Activated CD8-positive, alpha-beta memory T cell treated with anti-CD3 and anti-CD28 coated beads, Interleukin-2, amount 50 U/mL, for 1 hour (primary cell): Measurements from ENCODE around the gene MYO18B.
"Not testable (repeated sequence)": the region's sequence is repeated elsewhere in the genome, so short reads cannot be mapped to it uniquely, and the experiment has no call there.

Source experiments
- DNase-seq: peaks from one replicate; pipeline ENCODE4 v3.0.0-alpha.2; 2020; ENCODE audit errors: extremely low read depth

Gene MYO18B

GRCh38 chr22:25984911-25985310 lies 242.9 kb downstream of the MYO18B start:
- not testable (repeated sequence) for DNase-seq

DNA sequence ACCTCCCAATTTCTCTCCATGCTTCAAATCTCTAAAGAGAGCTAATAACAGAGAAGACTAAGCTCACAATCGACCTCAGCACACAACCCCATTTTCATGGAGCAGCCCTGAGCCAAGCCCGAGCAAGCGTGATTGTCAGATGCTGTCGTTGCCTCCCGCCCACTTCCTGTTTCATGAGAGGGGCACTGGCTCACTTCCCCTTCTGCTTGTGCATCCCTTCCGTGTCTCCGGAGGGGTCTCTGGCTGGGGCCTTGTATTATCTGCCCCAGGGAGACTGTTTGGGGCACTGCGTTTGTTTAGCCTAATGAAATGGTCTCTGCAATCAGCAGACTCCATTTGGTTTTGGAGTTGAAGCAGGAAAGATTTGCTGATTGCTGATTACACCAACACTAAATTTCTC lies 246.0 kb downstream of the MYO18B start:
- DNase-seq = no peak

DNA sequence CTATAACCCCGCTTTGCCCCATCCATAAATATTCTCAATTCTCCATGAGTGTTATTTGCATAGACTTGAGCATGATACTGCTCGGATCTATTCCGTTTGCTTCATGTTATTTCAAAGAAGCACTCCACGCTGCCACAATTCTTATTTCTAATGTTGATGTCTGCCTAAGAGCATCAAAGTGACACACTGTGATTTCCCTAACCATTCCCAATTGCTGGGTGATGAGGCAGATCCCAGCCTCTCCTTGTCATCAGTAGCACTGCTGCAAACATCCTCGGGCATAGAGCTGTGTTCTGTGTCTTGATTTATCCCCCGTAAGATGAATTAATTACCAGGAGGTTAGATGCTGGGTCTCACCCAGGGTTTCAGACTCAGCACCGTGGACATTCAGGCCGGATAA lies 249.0 kb downstream of the MYO18B start:
- no peak for DNase-seq

- no peak for DNase-seq
Observed at GRCh38 chr22:25992331-25992730, 250.3 kb downstream of the MYO18B start.

- no peak for DNase-seq
Observed at GRCh38 chr22:25996669-25997068, 254.7 kb downstream of the MYO18B start.

GRCh38 chr22:25997886-25998775 lies 256.1 kb downstream of the MYO18B start:
- no peak for DNase-seq

- DNase-seq = no peak
Observed at GRCh38 chr22:26002456-26002855, 260.5 kb downstream of the MYO18B start.

GRCh38 chr22:26004477-26004876 lies 262.5 kb downstream of the MYO18B start:
- no peak for DNase-seq

DNA sequence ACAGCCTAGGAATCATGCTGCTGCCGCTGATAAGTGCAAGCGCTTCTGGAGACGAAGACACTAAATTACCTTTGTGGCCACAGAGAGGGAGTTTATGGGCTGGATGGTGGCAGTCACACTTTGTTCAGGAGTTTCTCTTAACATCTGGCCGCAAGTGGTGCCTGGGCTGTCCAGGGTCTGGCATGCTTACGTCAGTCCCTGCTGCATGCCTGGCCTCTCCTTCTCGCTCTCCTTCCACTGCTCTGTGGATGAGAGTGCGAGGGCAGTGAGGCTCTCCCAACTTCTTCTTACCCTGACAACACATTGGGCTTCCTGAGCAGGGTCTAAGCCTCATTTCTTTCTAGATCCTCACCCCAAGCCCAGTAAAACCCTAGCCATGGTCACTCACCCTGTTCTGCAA lies 266.6 kb downstream of the MYO18B start:
- DNase-seq = no peak

GRCh38 chr22:26016916-26017315 lies 274.9 kb downstream of the MYO18B start:
- DNase-seq = no peak

DNA sequence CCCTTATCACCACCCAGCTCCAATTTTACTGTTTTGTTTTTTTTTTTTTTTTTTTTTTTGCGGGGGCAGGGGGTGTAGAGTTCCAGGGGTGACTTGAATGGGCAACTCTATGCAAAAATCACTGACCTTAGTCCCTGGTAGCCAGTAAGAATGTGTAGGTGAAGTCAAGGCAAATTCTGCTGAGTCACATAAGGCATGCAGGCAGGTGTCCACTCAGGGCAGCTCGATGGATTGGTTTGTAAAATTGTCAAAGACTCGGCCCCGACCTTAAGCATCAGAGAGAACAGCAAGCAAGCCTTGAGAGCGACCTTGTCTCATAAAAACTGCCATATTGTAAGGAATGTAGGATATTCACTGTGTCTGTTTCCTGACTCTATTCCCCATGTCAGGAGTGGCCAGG lies 275.9 kb downstream of the MYO18B start:
- no peak for DNase-seq

GRCh38 chr22:26019596-26019995 lies 277.6 kb downstream of the MYO18B start:
- DNase-seq = no peak

DNA sequence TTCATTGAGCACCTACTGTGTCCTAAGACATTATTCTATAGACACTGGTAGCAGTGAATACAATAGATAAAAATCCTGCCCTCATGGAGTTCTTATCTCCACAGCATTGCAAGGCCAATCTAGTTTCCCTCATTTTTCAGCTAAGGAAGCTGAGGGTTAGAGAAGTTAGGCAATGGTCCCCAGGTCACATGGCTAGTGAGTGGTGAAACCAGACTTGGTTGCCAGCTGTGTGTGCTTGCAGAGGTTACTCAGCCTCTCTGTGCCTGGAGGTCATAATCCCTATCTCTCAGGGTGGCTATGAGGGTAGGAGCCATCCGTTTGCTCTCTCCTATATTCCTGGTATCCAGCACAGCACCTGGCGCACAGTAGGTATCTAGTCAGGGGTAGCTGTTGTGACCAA lies 279.5 kb downstream of the MYO18B start:
- no peak for DNase-seq

DNA sequence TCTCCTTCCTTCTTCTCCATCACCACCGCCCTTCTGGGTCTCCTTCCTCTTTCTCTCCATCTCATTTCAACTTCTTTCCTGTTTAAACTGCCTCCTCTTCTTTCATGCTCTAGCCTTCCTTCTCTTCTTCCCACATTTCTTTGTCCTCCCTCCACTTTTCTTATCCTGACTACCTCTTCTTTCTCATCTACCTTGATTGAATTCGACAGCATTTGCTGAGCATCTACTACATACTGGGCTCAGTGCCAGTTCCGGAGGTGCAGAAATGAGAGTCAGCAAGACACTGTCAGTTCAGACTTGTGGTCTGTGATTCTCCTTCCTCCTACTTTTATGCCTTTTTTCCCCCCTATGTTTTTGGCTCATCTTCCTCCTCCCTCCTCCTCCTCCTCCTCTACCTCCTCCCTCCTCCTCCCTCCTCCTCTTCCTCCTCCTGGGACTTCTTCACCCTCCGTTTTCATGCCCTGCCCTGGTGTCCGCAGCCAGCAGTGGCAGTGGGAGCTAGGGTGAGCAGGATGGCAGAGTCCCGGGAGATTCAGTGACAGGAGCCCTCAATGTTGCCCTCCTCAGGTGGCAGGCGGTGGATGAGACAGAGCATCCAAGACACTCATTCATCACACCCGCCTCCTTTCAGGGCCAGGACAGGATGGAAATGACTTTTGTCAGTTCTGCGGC lies 281.3 kb downstream of the MYO18B start:
- no peak for DNase-seq

- DNase-seq = no peak
Observed at GRCh38 chr22:26025626-26026025, 283.6 kb downstream of the MYO18B start.

DNA sequence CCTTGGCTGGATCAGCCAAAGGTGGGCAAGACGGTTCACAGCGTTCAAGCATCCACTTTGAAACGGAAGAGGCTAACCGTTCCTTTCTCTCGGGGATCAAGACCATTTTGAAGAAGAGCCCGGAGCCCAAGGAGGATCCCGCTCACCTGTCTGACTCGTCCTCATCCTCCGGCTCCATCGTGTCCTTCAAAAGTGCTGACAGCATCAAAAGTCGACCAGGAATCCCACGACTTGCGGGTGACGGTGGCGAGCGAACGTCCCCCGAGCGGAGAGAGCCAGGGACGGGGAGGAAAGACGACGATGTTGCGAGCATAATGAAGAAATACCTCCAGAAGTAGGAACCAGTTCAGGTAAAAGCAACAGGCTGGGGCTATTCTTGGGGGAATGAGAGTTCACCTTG lies 285.4 kb downstream of the MYO18B start:
- no peak for DNase-seq

GRCh38 chr22:26031641-26032040 lies 289.7 kb downstream of the MYO18B start:
- no peak for DNase-seq

DNA sequence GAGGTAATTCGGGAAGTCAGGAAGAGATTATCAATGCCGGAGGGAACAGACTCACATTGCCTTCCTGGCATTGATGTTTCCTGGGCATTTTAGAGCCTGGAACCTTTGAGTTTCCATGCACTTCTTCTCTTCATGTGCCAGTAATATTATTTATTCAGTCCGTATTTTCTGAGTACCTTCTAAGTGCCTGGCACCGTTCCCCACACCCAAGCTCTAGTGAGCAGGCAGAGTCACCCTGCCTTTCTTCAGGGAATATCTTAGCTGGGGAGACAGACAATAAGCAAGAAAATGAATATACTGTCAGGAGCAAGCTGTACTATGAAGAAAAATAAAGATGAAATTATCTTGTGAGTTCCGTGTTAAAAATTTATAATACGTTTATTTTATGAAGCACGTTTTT lies 291.1 kb downstream of the MYO18B start:
- DNase-seq = no peak

DNA sequence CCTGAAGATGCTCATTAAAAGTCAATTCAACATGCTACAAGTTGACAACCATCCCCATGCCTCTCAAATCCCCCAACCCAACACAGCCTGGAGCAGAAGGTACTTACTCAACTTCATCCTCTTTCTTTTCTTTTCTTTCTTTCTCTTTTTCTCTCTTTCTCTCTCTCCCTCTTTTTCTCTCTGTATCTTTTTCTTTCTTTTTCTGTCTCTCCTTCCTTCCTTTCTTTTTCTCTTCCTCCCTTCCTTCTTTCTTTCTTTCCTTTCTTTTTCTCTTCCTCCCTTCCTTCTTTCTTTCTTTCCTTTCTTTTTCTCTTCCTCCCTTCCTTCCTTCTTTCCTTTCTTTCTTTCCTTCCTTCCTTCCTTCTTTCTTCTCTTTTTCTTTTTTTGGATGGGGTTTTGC lies 291.6 kb downstream of the MYO18B start:
- DNase-seq = no peak

DNA sequence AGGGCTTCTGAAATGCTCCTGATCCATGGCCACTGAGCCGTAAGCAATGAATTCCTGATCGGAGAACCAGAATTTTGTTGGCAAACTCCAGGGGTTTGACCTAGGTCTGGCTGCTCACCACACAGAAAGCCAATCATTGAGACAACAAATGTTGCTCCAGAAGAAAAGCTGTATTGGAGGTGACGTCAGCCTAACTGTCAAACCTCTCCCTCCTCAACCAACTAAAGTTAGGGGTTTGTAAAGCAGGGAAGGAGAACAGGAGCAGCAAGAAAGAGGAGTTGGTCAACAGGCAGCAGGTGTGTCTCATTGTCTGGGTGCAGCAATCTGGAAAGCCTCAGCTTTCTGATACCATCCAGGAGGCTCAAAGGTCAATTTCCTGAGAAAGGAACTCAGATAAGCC lies 293.5 kb downstream of the MYO18B start:
- DNase-seq = no peak

- no peak for DNase-seq
Observed at GRCh38 chr22:26038365-26038764, 296.4 kb downstream of the MYO18B start.

DNA sequence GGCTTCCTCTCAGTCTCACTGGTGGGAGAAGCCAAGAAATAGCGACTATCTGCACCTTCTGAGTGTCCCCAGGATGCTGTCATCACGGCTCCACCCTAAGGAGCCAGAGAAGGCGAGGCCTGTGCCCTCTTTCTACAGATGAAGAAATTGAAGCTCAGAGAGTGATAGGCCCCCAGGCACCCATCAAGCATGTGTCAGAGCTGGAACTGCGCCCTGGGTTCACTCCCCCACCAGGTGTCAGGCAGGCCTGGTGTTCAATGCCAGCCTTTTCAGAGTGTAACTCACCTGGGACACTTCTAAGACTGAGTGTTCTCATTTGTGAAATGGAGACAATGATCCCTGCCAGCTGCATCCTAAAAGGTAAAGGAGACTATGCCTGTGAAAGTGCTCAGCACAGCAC lies 299.9 kb downstream of the MYO18B start:
- no peak for DNase-seq

- DNase-seq = no peak
Observed at GRCh38 chr22:26043031-26043430, 301.0 kb downstream of the MYO18B start.
